HEK293 (cell line): Measurements from ENCODE around the gene CADPS2.
A peak's percentile ranks its signal among the peaks of the same experiment; 100 is the strongest.

ENCODE experiments used
- CTCF ChIA-PET: fragments of 350-600 bp; formaldehyde crosslinking; extraction: SDS; loops from one replicate; lab custom pipeline; 2021; ENCODE audit warnings: antibody characterized with exemption; lab: Yijun Ruan, JAX
- POLR2A ChIA-PET: fragments of 300-600 bp; formaldehyde crosslinking; extraction: SDS; loops from one replicate; lab custom pipeline; 2020; ENCODE audit warnings: antibody characterized with exemption, inconsistent platforms; lab: Yijun Ruan, JAX
- H3K27ac ChIP-seq: fragments of 200-500 bp; sonication (Bioruptor generic); 2 replicates; pipeline ENCODE4 v1.5.1; 2014; ENCODE audit warnings: low read depth, low read length, control low read depth, inconsistent platforms; ENCODE audit errors: extremely low read depth
- H3K36me3 ChIP-seq, 2 experiments: fragments of 200-500 bp in 1 of 2; sonication (Bioruptor generic) in 1 of 2; 1 replicate in 1 of 2; 2 replicates in 1 of 2; pipeline ENCODE4 v1.5.1; 2014 to 2017; ENCODE audit warnings: inconsistent platforms in 2 of 2, low read length in 2 of 2; ENCODE audit not compliant: control insufficient read depth in 2 of 2, insufficient read depth in 1 of 2
- H3K4me1 ChIP-seq: fragments of 200-500 bp; sonication (Bioruptor generic); 2 replicates; pipeline ENCODE4 v1.5.1; 2014; ENCODE audit warnings: mild to moderate bottlenecking, low read length, inconsistent platforms; ENCODE audit not compliant: control insufficient read depth, insufficient read depth
- H3K4me3 ChIP-seq: 2 replicates; pipeline ENCODE4 v1.5.1; 2011; ENCODE audit warnings: low read depth, mild to moderate bottlenecking, control low read depth, low read length, moderate library complexity
- H3K9me3 ChIP-seq: fragments of 200-500 bp; sonication (Bioruptor generic); 2 replicates; pipeline ENCODE4 v1.5.1; 2014; ENCODE audit warnings: low read depth, low read length, inconsistent platforms; ENCODE audit not compliant: control insufficient read depth, insufficient read depth
- AEBP2 ChIP-seq: fragments of 450-650 bp; formaldehyde crosslinking; IDR thresholded peaks from 2 replicates; pipeline ENCODE4 v1.5.1; 2016; ENCODE audit warnings: missing biosample characterization, missing genetic modification characterization, borderline replicate concordance
- ATF2 ChIP-seq: fragments of 450-650 bp; formaldehyde crosslinking; IDR thresholded peaks from 2 replicates; pipeline ENCODE4 v1.5.1; 2016; ENCODE audit warnings: missing biosample characterization, missing genetic modification characterization, low read depth
- BCL11A ChIP-seq: fragments of 450-650 bp; formaldehyde crosslinking; IDR thresholded peaks from 2 replicates; pipeline ENCODE4 v1.5.1; 2016; ENCODE audit warnings: low read depth, missing biosample characterization, missing genetic modification characterization
- BCL11B ChIP-seq: fragments of 450-650 bp; formaldehyde crosslinking; IDR thresholded peaks from 2 replicates; pipeline ENCODE4 v1.5.1; 2016; ENCODE audit warnings: low read depth, missing biosample characterization, missing genetic modification characterization
- HOXA7 ChIP-seq: sonication (generic); formaldehyde crosslinking; IDR thresholded peaks from 2 replicates; pipeline ENCODE4 v1.8.1; 2022; ENCODE audit warnings: missing genetic modification reagents, borderline replicate concordance
- HOXC10 ChIP-seq: sonication (generic); formaldehyde crosslinking; IDR thresholded peaks from 2 replicates; pipeline ENCODE4 v1.8.1; 2023; ENCODE audit warnings: mild to moderate bottlenecking, missing genetic modification reagents
- KLF16 ChIP-seq: fragments of 450-650 bp; formaldehyde crosslinking; IDR thresholded peaks from 2 replicates; pipeline ENCODE4 v1.5.1; 2017; ENCODE audit warnings: missing biosample characterization, missing genetic modification characterization
- MZF1 ChIP-seq: fragments of 450-650 bp; formaldehyde crosslinking; IDR thresholded peaks from 2 replicates; pipeline ENCODE4 v1.5.1; 2017; ENCODE audit warnings: missing biosample characterization, missing genetic modification characterization, borderline replicate concordance
- RBAK ChIP-seq: fragments of 450-650 bp; formaldehyde crosslinking; IDR thresholded peaks from 2 replicates; pipeline ENCODE4 v1.5.1; 2016; ENCODE audit warnings: missing biosample characterization, missing genetic modification characterization
- SP3 ChIP-seq: fragments of 450-650 bp; formaldehyde crosslinking; IDR thresholded peaks from 2 replicates; pipeline ENCODE4 v1.5.1; 2016; ENCODE audit warnings: missing biosample characterization, missing genetic modification characterization
- SP7 ChIP-seq: fragments of 450-650 bp; formaldehyde crosslinking; IDR thresholded peaks from 2 replicates; pipeline ENCODE4 v1.5.1; 2016; ENCODE audit warnings: missing biosample characterization, missing genetic modification characterization
- YY1 ChIP-seq: fragments of 450-650 bp; formaldehyde crosslinking; IDR thresholded peaks from 2 replicates; pipeline ENCODE4 v1.5.1; 2018; ENCODE audit warnings: missing biosample characterization, missing genetic modification characterization
- ZBTB21 ChIP-seq: fragments of 450-650 bp; formaldehyde crosslinking; IDR thresholded peaks from 2 replicates; pipeline ENCODE4 v1.5.1; 2017; ENCODE audit warnings: missing biosample characterization, missing genetic modification characterization
- ZNF169 ChIP-seq: fragments of 450-650 bp; formaldehyde crosslinking; IDR thresholded peaks from 2 replicates; pipeline ENCODE4 v1.5.1; 2016; ENCODE audit warnings: missing biosample characterization, missing genetic modification characterization
- ZNF302 ChIP-seq: fragments of 450-650 bp; formaldehyde crosslinking; IDR thresholded peaks from 2 replicates; pipeline ENCODE4 v1.5.1; 2016; ENCODE audit warnings: missing biosample characterization, missing genetic modification characterization, low read depth
- ZNF362 ChIP-seq: fragments of 450-650 bp; formaldehyde crosslinking; IDR thresholded peaks from 2 replicates; pipeline ENCODE4 v1.5.1; 2016; ENCODE audit warnings: missing biosample characterization, missing genetic modification characterization
- ZNF530 ChIP-seq: fragments of 450-650 bp; formaldehyde crosslinking; IDR thresholded peaks from 2 replicates; pipeline ENCODE4 v1.5.1; 2016; ENCODE audit warnings: low read depth, missing biosample characterization, missing genetic modification characterization
- ZNF654 ChIP-seq: fragments of 450-650 bp; formaldehyde crosslinking; IDR thresholded peaks from 2 replicates; pipeline ENCODE4 v1.5.1; 2016; ENCODE audit warnings: low read depth, missing biosample characterization, missing genetic modification characterization
- ZNF660 ChIP-seq: fragments of 450-650 bp; IDR thresholded peaks from 2 replicates; pipeline ENCODE4 v1.5.1; 2018; ENCODE audit warnings: missing biosample characterization, mild to moderate bottlenecking, missing genetic modification characterization
- ZNF785 ChIP-seq: fragments of 450-650 bp; formaldehyde crosslinking; IDR thresholded peaks from 2 replicates; pipeline ENCODE4 v1.5.1; 2016; ENCODE audit warnings: missing biosample characterization, missing genetic modification characterization
- ZNF791 ChIP-seq: fragments of 450-650 bp; formaldehyde crosslinking; IDR thresholded peaks from 2 replicates; pipeline ENCODE4 v1.5.1; 2016; ENCODE audit warnings: missing biosample characterization, missing genetic modification characterization
- ZNF837 ChIP-seq: fragments of 450-650 bp; formaldehyde crosslinking; IDR thresholded peaks from 2 replicates; pipeline ENCODE4 v1.5.1; 2016; ENCODE audit warnings: missing biosample characterization, missing genetic modification characterization
- ZSCAN4 ChIP-seq: fragments of 450-650 bp; formaldehyde crosslinking; IDR thresholded peaks from 2 replicates; pipeline ENCODE4 v1.5.1; 2017; ENCODE audit warnings: missing biosample characterization, missing genetic modification characterization

The CADPS2 gene

GRCh38 chr7:122535086-122535485 is 351.2 kb downstream of the CADPS2 start (continued):
- TF ChIP-seq YY1 (no peak), ZNF791 (tag by site-specific recombination) (no peak), ZNF837 (tag by site-specific recombination) (no peak)

GRCh38 chr7:122532406-122533269 is 353.6 kb downstream of the CADPS2 start:
- CTCF ChIA-PET = interaction anchor here (0.5 to 2.7 kb wide), 19 partner anchors 9 to 631 kb away, joined by 3 to 34 read pairs (median 3); no protein-coding TSS in a partner anchor
- TF ChIP-seq SP3 (tag by site-specific recombination) (no peak), SP7 (tag by site-specific recombination) (no peak), ZNF169 (no peak), ZNF660 (tag by site-specific recombination) (no peak), MZF1 (tag by site-specific recombination) (no peak), KLF16 (no peak), ZNF654 (tag by site-specific recombination) (peak; percentile 54), ZNF302 (tag by site-specific recombination) (no peak)
- no peak overlapping the region for H3K27ac ChIP-seq
- H3K9me3 ChIP-seq = no peaks in the 10 kb centered on the region
- no peak overlapping the region for H3K4me3 ChIP-seq
- H3K36me3 ChIP-seq = no peaks in the 10 kb centered on the region
- POLR2A ChIA-PET = no interaction called here
- no peaks in the 10 kb centered on the region for H3K4me1 ChIP-seq

- Histone ChIP-seq H3K4me1 (no peaks in the 10 kb centered on the region), H3K27ac (no peak overlapping the region), H3K36me3 (no peaks in the 10 kb centered on the region), H3K4me3 (no peak overlapping the region), H3K9me3 (no peaks in the 10 kb centered on the region)
- POLR2A ChIA-PET = no interaction called here
- CTCF ChIA-PET = interaction anchor here (0.7 to 4.1 kb wide), 11 partner anchors 9 to 779 kb away, joined by 3 to 50 read pairs (median 4); no protein-coding TSS in a partner anchor
- TF ChIP-seq ZNF654 (tag by site-specific recombination) = peak; percentile 74
- peak; percentile 26; the same call in 1 of the 2 replicates for TF ChIP-seq ZNF660 (tag by site-specific recombination)
- no peak for TF ChIP-seq HOXC10
Observed at GRCh38 chr7:122528879-122529481, 357.3 kb downstream of the CADPS2 start.

- Histone ChIP-seq H3K4me1 (no peaks in the 10 kb centered on the region), H3K4me3 (no peak overlapping the region), H3K9me3 (no peaks in the 10 kb centered on the region), H3K27ac (no peak overlapping the region), H3K36me3 (no peaks in the 10 kb centered on the region)
- CTCF ChIA-PET = interaction anchor here (0.7 to 2.4 kb wide), 2 partner anchors 307 to 1162 kb away, joined by 3 to 8 read pairs; no protein-coding TSS in a partner anchor
- POLR2A ChIA-PET = no interaction called here
- TF ChIP-seq ZSCAN4 (tag by site-specific recombination) = no peak
- no peak for TF ChIP-seq AEBP2 (tag by site-specific recombination)
- TF ChIP-seq HOXA7 (CRISPR knock-in tag) = no peak
- TF ChIP-seq MZF1 (tag by site-specific recombination) = no peak
- no peak for TF ChIP-seq ZNF530 (tag by site-specific recombination)
- no peak for TF ChIP-seq ZNF362 (tag by site-specific recombination)
- no peak for TF ChIP-seq BCL11B (tag by site-specific recombination)
- no peak for TF ChIP-seq ZNF785 (tag by site-specific recombination)
- no peak for TF ChIP-seq BCL11A (tag by site-specific recombination)
- no peak for TF ChIP-seq YY1
- TF ChIP-seq ZBTB21 (tag by site-specific recombination) = no peak
- TF ChIP-seq ATF2 (tag by site-specific recombination) = no peak
- TF ChIP-seq HOXC10 = no peak
- TF ChIP-seq RBAK (tag by site-specific recombination) = no peak
Observed at GRCh38 chr7:122525355-122525754, 360.9 kb downstream of the CADPS2 start.
